Cardiac fibroblast (primary cell): ENCODE measurements around the gene PUDP.

ENCODE experiments used
- DNase-seq, 2 donors: peaks; one replicate each; pipeline versions ENCODE4 v3.0.0 to v3.0.0-alpha.2; 2010; ENCODE audit warnings: low read depth in 2 of 2
- H3K4me3 ChIP-seq, 2 donors: replicated peaks in 1 of 2; 1 replicate in 1 of 2; 2 replicates in 1 of 2; pipeline ENCODE4 v1.5.1; 2011; ENCODE audit warnings: low read depth in 2 of 2, low read length in 2 of 2, mild to moderate bottlenecking in 2 of 2, moderate library complexity in 1 of 2
- CTCF ChIP-seq: IDR thresholded peaks from one replicate; pipeline ENCODE4 v1.5.1; 2011; ENCODE audit warnings: low read depth, mild to moderate bottlenecking, low read length, inconsistent platforms

Gene PUDP

GRCh38 chrX:7131621-7132020 lies 16.3 kb downstream of the PUDP start:
- no peak for DNase-seq
- no peak for TF ChIP-seq CTCF
- no peak overlapping the region for H3K4me3 ChIP-seq

GRCh38 chrX:7127056-7127455 lies 20.9 kb downstream of the PUDP start:
- TF ChIP-seq CTCF: no peak
- no peak overlapping the region for H3K4me3 ChIP-seq
- DNase-seq: no peak

DNA sequence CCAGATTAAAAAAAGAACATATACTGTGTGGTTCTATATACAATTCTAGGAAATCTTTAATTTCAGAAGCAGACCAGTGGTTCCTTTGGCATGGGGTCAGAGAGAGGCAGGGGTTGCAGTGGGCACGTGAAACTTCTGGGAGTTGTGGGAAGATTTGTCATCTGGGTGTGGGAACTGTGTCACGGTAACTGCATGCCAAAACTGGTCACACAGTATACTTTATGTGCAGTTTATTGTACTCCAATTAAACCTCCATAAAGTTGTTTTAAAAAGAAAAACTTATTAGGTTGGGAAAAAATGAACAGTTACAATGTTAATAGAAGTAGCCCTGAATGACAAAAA lies 27.1 kb downstream of the PUDP start:
- no peak for TF ChIP-seq CTCF
- peak in 1 of 2 donors; percentile 10 for DNase-seq
- H3K4me3 ChIP-seq: no peak overlapping the region

- no peak overlapping the region for H3K4me3 ChIP-seq
- peak; percentile 39 to 42 for DNase-seq
- TF ChIP-seq CTCF: no peak
These were observed 27.7 kb downstream of the PUDP start for GRCh38 chrX:7119950-7120877.

DNA sequence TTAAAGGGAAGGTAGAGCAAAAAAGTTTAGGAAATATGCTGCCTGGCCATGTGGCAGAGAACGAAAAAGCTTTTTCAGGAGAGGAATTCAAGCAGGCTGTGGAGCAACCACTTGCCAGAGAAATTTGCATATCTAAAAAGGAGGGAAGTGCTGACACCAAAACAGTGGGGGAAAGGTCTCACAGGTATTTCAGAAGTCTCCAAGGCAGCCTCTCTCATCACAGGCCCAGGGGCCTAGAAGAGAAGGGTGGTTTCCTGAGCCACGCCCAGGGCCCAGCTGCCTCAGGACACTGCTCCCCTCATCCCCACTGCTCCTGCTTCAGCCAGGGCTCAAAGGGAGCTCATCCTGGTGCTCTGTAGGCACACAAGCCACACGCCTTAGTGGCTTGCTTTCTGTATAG lies 30.4 kb downstream of the PUDP start:
- no peak overlapping the region for H3K4me3 ChIP-seq
- no peak for TF ChIP-seq CTCF
- no peak for DNase-seq

- no peak for TF ChIP-seq CTCF
- no peak overlapping the region for H3K4me3 ChIP-seq
- no peak for DNase-seq
These were observed 31.9 kb downstream of the PUDP start for GRCh38 chrX:7116081-7116480.
